ENCODE results near the gene ZNF337. TPM values are rescaled to one million over a fixed set of nuclear protein-coding genes. Genes with fewer than 3 reads are reported as not detected.

Gene ZNF337
- polyA plus RNA-seq, 1 donor from 2014 or later: 61.2 TPM

DNA sequence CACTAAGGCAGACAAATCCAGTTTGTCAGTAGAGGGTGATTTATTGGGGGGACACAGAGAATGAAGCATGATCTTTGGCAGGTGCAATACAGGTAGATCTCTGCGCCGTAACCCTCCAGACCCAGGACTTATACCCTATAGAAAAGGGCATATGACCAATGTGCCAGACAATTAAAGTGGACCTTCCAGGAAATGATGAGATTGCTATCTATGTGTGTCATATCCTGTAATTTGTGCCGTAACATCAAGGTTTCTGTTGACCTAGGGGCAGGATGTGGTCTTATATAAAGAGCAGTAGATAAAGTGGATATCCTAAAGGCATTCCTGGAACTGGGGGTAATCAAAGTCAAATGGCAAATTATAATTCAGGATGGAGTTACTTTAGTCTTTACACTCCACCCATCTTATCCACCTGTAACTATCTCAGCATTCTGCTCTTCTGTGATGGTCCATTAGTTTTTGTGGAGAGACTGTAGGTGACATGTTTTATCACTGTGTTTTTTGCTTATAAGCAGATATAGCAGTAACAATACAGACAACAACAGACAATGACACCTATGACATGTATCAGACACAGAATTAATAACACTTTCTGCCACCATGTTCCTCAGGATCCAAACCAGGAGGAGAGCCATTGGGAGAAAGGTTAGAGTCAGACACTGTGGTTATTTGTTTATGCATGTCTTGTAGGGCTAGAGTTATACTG, 43.1 kb upstream of the ZNF337 start:
- H3K4me2 ChIP-seq (ENCODE audit: low read length): no peak overlapping the region

GRCh38 chr20:25738198-25738597, 41.5 kb upstream of the ZNF337 start:
- Histone ChIP-seq H3K4me2 (ENCODE audit: low read length) (no peak overlapping the region), H3F3A (ENCODE audit: insufficient read depth, low read length, poor library complexity, severe bottlenecking) (no peaks in the 10 kb centered on the region), H4K20me1 (ENCODE audit: insufficient read depth) (no peaks in the 10 kb centered on the region)
- TF ChIP-seq MXI1 (conservative IDR thresholded peaks at IDR 0.05; ENCODE audit: poor library complexity, severe bottlenecking): no peak
- TF ChIP-seq RAD21 (conservative IDR thresholded peaks at IDR 0.05): no peak
- TF ChIP-seq POLR2AphosphoS5 (IDR thresholded peaks at IDR 0.05): no peak
- TF ChIP-seq TAF1 (IDR thresholded peaks at IDR 0.05; ENCODE audit: low read depth): no peak
- no peak for TF ChIP-seq EP300 (conservative IDR thresholded peaks at IDR 0.05; ENCODE audit: poor library complexity, severe bottlenecking)
- TF ChIP-seq, protein P1, sequence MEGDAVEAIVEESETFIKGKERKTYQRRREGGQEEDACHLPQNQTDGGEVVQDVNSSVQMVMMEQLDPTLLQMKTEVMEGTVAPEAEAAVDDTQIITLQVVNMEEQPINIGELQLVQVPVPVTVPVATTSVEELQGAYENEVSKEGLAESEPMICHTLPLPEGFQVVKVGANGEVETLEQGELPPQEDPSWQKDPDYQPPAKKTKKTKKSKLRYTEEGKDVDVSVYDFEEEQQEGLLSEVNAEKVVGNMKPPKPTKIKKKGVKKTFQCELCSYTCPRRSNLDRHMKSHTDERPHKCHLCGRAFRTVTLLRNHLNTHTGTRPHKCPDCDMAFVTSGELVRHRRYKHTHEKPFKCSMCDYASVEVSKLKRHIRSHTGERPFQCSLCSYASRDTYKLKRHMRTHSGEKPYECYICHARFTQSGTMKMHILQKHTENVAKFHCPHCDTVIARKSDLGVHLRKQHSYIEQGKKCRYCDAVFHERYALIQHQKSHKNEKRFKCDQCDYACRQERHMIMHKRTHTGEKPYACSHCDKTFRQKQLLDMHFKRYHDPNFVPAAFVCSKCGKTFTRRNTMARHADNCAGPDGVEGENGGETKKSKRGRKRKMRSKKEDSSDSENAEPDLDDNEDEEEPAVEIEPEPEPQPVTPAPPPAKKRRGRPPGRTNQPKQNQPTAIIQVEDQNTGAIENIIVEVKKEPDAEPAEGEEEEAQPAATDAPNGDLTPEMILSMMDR (IDR thresholded peaks at IDR 0.05; ENCODE audit: poor library complexity, severe bottlenecking): no peak
- TF ChIP-seq SMC3 (conservative IDR thresholded peaks at IDR 0.05; ENCODE audit: poor library complexity): no peak
- TF ChIP-seq EZH2 (IDR thresholded peaks at IDR 0.05; ENCODE audit: borderline replicate concordance, insufficient read depth, low read length, poor library complexity, severe bottlenecking): no peak

More for the DNA sequence above, 43.1 kb upstream of the ZNF337 start:
- H3K36me3 ChIP-seq (ENCODE audit: insufficient read depth, low read length): no peaks in the 10 kb centered on the region
- no peaks in the 10 kb centered on the region for H3K9me3 ChIP-seq (ENCODE audit: low read length)
- no peaks in the 10 kb centered on the region for H3K79me2 ChIP-seq (replicated peaks; ENCODE audit: insufficient read depth, low read length)
- H3K27ac ChIP-seq (ENCODE audit: low read length): no peak overlapping the region
- H3K9me2 ChIP-seq (ENCODE audit: insufficient read depth, low read length): no peaks in the 10 kb centered on the region
- no peak overlapping the region for H3K9ac ChIP-seq (ENCODE audit: low read length)
- H3K27me3 ChIP-seq (ENCODE audit: insufficient read depth, low read depth, low read length): no peaks in the 10 kb centered on the region
- H3K4me3 ChIP-seq (ENCODE audit: low read length): no peak overlapping the region
- H4K20me1 ChIP-seq (ENCODE audit: insufficient read depth): no peaks in the 10 kb centered on the region
- H2AFZ ChIP-seq (ENCODE audit: low read depth, low read length): no peak overlapping the region
- H3F3A ChIP-seq (ENCODE audit: insufficient read depth, low read length, poor library complexity, severe bottlenecking): no peaks in the 10 kb centered on the region
- TF ChIP-seq TAF1 (IDR thresholded peaks at IDR 0.05; ENCODE audit: low read depth): no peak
- TF ChIP-seq SMC3 (conservative IDR thresholded peaks at IDR 0.05; ENCODE audit: poor library complexity): no peak
- TF ChIP-seq RAD21 (conservative IDR thresholded peaks at IDR 0.05): no peak
- no peak for TF ChIP-seq REST (IDR thresholded peaks at IDR 0.05; ENCODE audit: borderline replicate concordance)
- no peak for TF ChIP-seq MXI1 (conservative IDR thresholded peaks at IDR 0.05; ENCODE audit: poor library complexity, severe bottlenecking)
- no peak for TF ChIP-seq EZH2 (IDR thresholded peaks at IDR 0.05; ENCODE audit: borderline replicate concordance, insufficient read depth, low read length, poor library complexity, severe bottlenecking)
- TF ChIP-seq EP300 (conservative IDR thresholded peaks at IDR 0.05; ENCODE audit: poor library complexity, severe bottlenecking): no peak
- TF ChIP-seq POLR2AphosphoS5 (IDR thresholded peaks at IDR 0.05): no peak
- TF ChIP-seq, protein P1 (IDR thresholded peaks at IDR 0.05; ENCODE audit: poor library complexity, severe bottlenecking): no peak

More at GRCh38 chr20:25738198-25738597, 41.5 kb upstream of the ZNF337 start:
- H3K27ac ChIP-seq (ENCODE audit: low read length): no peak overlapping the region
- H3K9me2 ChIP-seq (ENCODE audit: insufficient read depth, low read length): no peaks in the 10 kb centered on the region
- H3K27me3 ChIP-seq (ENCODE audit: insufficient read depth, low read depth, low read length): no peaks in the 10 kb centered on the region
- no peak overlapping the region for H3K4me3 ChIP-seq (ENCODE audit: low read length)
- H3K79me2 ChIP-seq (replicated peaks; ENCODE audit: insufficient read depth, low read length): no peaks in the 10 kb centered on the region
- no peaks in the 10 kb centered on the region for H3K36me3 ChIP-seq (ENCODE audit: insufficient read depth, low read length)
- H3K9me3 ChIP-seq (ENCODE audit: low read length): no peaks in the 10 kb centered on the region
- no peak overlapping the region for H3K9ac ChIP-seq (ENCODE audit: low read length)
- no peak overlapping the region for H2AFZ ChIP-seq (ENCODE audit: low read depth, low read length)
